OCI-LY1 (cell line): ENCODE data around the gene NKRF.

Experiments used
- CTCF ChIP-seq: fragments of 200-600 bp; sonication (generic), shearing (Covaris generic); IDR thresholded peaks from 2 replicates; pipeline ENCODE4 v1.5.1; 2017; ENCODE audit warnings: mild to moderate bottlenecking, antibody characterized with exemption, low read length, moderate library complexity, mixed read lengths
- EZH2 ChIP-seq: fragments of 200-600 bp; sonication (generic), shearing (Covaris generic); IDR thresholded peaks from 2 replicates; pipeline ENCODE4 v1.8.0; 2017; ENCODE audit warnings: borderline replicate concordance, mixed run types, mild to moderate bottlenecking, antibody characterized with exemption, low read length, moderate library complexity, mixed read lengths

DNA sequence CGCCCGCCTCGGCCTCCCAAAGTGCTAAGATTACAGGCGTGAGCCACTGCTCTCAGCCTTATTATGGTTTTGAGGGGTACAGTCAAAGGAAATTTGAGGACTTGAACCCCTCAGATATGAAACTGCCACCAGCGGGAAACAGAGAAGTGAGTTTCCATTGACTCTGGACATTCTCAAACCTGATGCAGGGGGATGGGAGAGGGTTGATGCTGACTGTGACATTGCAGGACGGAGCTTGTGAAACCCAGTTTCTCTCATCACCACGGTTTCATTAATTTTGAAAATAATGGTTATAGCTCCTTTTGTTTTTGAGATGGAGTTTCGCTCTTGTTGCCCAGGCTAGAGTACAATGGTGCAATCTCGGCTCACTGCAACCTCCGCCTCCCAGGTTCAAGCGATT is 18.2 kb upstream of the NKRF start:
- TF ChIP-seq CTCF, result no peak
- TF ChIP-seq EZH2, result no peak
